CD4-positive, alpha-beta T cell (primary cell): Measurements from ENCODE around the gene TEX48. TPM values are rescaled to one million over a fixed set of nuclear protein-coding genes. Genes with fewer than 3 reads are reported as not detected.

Experiments
- ATAC-seq: fragments of 200-7000 bp; cut with Tn5 transposase; one replicate; pipeline ENCODE4 v1.10.0; 2022; ENCODE audit warnings: mild to moderate bottlenecking; ENCODE audit not compliant: poor library complexity
- CTCF ChIA-PET: fragments of 350-600 bp; sonication (Branson Sonifier 250); formaldehyde crosslinking; loops from one replicate; lab custom pipeline; 2021; ENCODE audit warnings: antibody characterized with exemption, inconsistent platforms; lab: Charles Lee
- POLR2A ChIA-PET: fragments of 350-600 bp; sonication (Branson Sonifier 250); formaldehyde crosslinking; loops from one replicate; lab custom pipeline; 2021; ENCODE audit warnings: antibody characterized with exemption, inconsistent platforms; lab: Charles Lee
- DNase-seq, 14 experiments: peaks; one replicate each; pipeline ENCODE4 v3.0.0-alpha.2; 2013 to 2020; ENCODE audit warnings: mixed read lengths in 2 of 14
- H3K27ac ChIP-seq, 2 donors: one replicate each; pipeline versions ENCODE4 v1.5.1 to v1.7.0; 2013; ENCODE audit warnings: low read length in 2 of 2, low read depth in 1 of 2, mild to moderate bottlenecking in 1 of 2
- H3K27me3 ChIP-seq, 2 experiments: 1 replicate in 1 of 2; 2 replicates in 1 of 2; pipeline versions ENCODE4 v1.6.1 to v1.7.0; 2013; ENCODE audit warnings: low read length in 2 of 2, control low read depth in 1 of 2, mild to moderate bottlenecking in 1 of 2, moderate library complexity in 1 of 2; ENCODE audit not compliant: insufficient read depth in 2 of 2, control insufficient read depth in 1 of 2
- H3K36me3 ChIP-seq: one replicate; pipeline ENCODE4 v1.6.1; 2013; ENCODE audit warnings: low read length, control low read depth; ENCODE audit not compliant: insufficient read depth
- H3K4me1 ChIP-seq: one replicate; pipeline ENCODE4 v1.6.1; 2013; ENCODE audit warnings: low read length, control low read depth; ENCODE audit not compliant: insufficient read depth
- H3K4me3 ChIP-seq: one replicate; pipeline ENCODE4 v1.5.1; 2013; ENCODE audit warnings: mild to moderate bottlenecking, low read length, moderate library complexity
- H3K9me3 ChIP-seq, 2 experiments: 1 replicate in 1 of 2; 2 replicates in 1 of 2; pipeline versions ENCODE4 v1.6.1 to v1.7.0; 2013; ENCODE audit warnings: low read length in 2 of 2, mild to moderate bottlenecking in 2 of 2, control low read depth in 1 of 2, moderate library complexity in 1 of 2; ENCODE audit not compliant: control insufficient read depth in 1 of 2, insufficient read depth in 1 of 2
- H3K27ac Mint-ChIP-seq: one replicate; pipeline ENCODE4 v1.8.0; 2020; ENCODE audit warnings: mixed read lengths
- H3K27me3 Mint-ChIP-seq: one replicate; pipeline ENCODE4 v1.8.0; 2021; ENCODE audit warnings: mixed read lengths
- H3K36me3 Mint-ChIP-seq: one replicate; pipeline ENCODE4 v1.8.0; 2021; ENCODE audit warnings: low read depth, mixed read lengths
- H3K4me1 Mint-ChIP-seq: one replicate; pipeline ENCODE4 v1.8.0; 2021; ENCODE audit warnings: low read depth, mixed read lengths
- H3K4me3 Mint-ChIP-seq: one replicate; pipeline ENCODE4 v1.8.0; 2020; ENCODE audit warnings: mild to moderate bottlenecking, mixed read lengths
- H3K9me3 Mint-ChIP-seq: one replicate; pipeline ENCODE4 v1.8.0; 2020; ENCODE audit warnings: mixed read lengths
- intact Hi-C, 2 experiments: fragments of 100-400 bp; cut with DNase I in 1 of 2; cut with micrococcal nuclease in 1 of 2; formaldehyde crosslinking; loops; one replicate each; pipeline versions ENCODE4 v1.15.1 to v1.9.0; 2023 to 2025; cut with DNase I, micrococcal nuclease
- total RNA-seq, 174 experiments: library from RNA in 2 of 174; stranded (reverse) in 2 of 174; gene quantifications; one replicate each; pipeline ENCODE4 v1.2.3 and lab custom pipeline; 2021 to 2026
- TF ChIP-seq, protein P1 (sequence below): fragments of 200-600 bp; IDR thresholded peaks from one replicate; pipeline ENCODE4 v1.8.0; 2022; ENCODE audit warnings: antibody characterized with exemption, mild to moderate bottlenecking

TEX48 gene
- total RNA-seq, 2 experiments from 2014 or later: not detected

- Histone ChIP-seq H3K4me1 (no peaks in the 10 kb centered on the region), H3K27ac (no peak overlapping the region), H3K4me3 (no peak overlapping the region), H3K36me3 (no peaks in the 10 kb centered on the region), H3K27me3 (no peaks in the 10 kb centered on the region), H3K9me3 (no peaks in the 10 kb centered on the region)
- intact Hi-C loops: no loop called here
- ATAC-seq: no peak
- ChIA-PET CTCF (interaction anchor here (1.1 kb wide), 1 partner anchor 9 kb away, joined by 3 read pairs; no protein-coding TSS in a partner anchor), POLR2A (no interaction called here)
- peaks cover 7% of the 10 kb centered on the region for H3K4me1 Mint-ChIP-seq
- H3K9me3 Mint-ChIP-seq: no peaks in the 10 kb centered on the region
- no peak overlapping the region for H3K27ac Mint-ChIP-seq
- H3K4me3 Mint-ChIP-seq: no peak overlapping the region
- no peaks in the 10 kb centered on the region for H3K27me3 Mint-ChIP-seq
- TF ChIP-seq, protein P1, sequence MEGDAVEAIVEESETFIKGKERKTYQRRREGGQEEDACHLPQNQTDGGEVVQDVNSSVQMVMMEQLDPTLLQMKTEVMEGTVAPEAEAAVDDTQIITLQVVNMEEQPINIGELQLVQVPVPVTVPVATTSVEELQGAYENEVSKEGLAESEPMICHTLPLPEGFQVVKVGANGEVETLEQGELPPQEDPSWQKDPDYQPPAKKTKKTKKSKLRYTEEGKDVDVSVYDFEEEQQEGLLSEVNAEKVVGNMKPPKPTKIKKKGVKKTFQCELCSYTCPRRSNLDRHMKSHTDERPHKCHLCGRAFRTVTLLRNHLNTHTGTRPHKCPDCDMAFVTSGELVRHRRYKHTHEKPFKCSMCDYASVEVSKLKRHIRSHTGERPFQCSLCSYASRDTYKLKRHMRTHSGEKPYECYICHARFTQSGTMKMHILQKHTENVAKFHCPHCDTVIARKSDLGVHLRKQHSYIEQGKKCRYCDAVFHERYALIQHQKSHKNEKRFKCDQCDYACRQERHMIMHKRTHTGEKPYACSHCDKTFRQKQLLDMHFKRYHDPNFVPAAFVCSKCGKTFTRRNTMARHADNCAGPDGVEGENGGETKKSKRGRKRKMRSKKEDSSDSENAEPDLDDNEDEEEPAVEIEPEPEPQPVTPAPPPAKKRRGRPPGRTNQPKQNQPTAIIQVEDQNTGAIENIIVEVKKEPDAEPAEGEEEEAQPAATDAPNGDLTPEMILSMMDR: no peak
- no peaks in the 10 kb centered on the region for H3K36me3 Mint-ChIP-seq
- no peak for DNase-seq
Measured at GRCh38 chr9:114725930-114726329, 43.9 kb upstream of the TEX48 start.

DNA sequence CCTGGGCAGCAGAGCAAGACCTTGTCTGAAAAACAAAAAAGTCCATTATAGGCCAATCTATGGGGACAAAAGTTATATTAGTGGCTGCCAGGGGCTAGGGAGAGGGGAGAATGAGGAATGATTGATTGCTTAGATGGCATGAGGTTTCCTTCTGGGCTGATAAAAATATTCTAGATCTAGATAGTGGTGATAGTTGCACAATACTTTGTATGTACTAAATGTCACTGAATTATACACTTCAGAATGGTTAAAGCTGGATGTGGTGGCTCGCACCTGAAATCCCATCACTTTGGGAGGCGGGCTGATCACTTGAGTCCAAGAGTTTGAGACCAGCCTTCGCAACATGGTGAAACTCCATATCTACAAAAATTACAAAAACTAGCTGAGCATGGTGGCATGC lies 42.8 kb upstream of the TEX48 start:
- ChIA-PET POLR2A (no interaction called here), CTCF (interaction anchor here (1.1 kb wide), 1 partner anchor 10 kb away, joined by 3 read pairs; no protein-coding TSS in a partner anchor)
- Mint-ChIP-seq H3K27ac (no peak overlapping the region), H3K9me3 (no peaks in the 10 kb centered on the region), H3K4me1 (peaks cover 7% of the 10 kb centered on the region), H3K36me3 (no peaks in the 10 kb centered on the region), H3K4me3 (no peak overlapping the region), H3K27me3 (no peaks in the 10 kb centered on the region)
- ATAC-seq: no peak
- TF ChIP-seq, protein P1: no peak
- Histone ChIP-seq H3K4me1 (peaks cover 8% of the 10 kb centered on the region), H3K9me3 (no peaks in the 10 kb centered on the region), H3K4me3 (no peak overlapping the region), H3K27me3 (no peaks in the 10 kb centered on the region), H3K27ac (no peak overlapping the region), H3K36me3 (no peaks in the 10 kb centered on the region)
- intact Hi-C loops: loop anchor here in 1 of 2 experiments (5.0 kb wide), 1 partner anchor 42 kb away; the partner anchor contains the start of gene TEX48
- no peak for DNase-seq

GRCh38 chr9:114723931-114724330 lies 41.9 kb upstream of the TEX48 start:
- no peaks in the 10 kb centered on the region for H3K27me3 ChIP-seq
- no peaks in the 10 kb centered on the region for H3K36me3 ChIP-seq
- Mint-ChIP-seq H3K4me1 (peaks cover 15% of the 10 kb centered on the region), H3K36me3 (no peaks in the 10 kb centered on the region), H3K27me3 (no peaks in the 10 kb centered on the region), H3K9me3 (no peaks in the 10 kb centered on the region), H3K4me3 (no peak overlapping the region), H3K27ac (no peak overlapping the region)
- ChIA-PET CTCF (interaction anchor here (1.4 kb wide), 1 partner anchor 318 kb away, joined by 3 read pairs; no protein-coding TSS in a partner anchor), POLR2A (no interaction called here)
- ATAC-seq (no peak), DNase-seq (no peak)
- H3K27ac ChIP-seq: no peak overlapping the region
- intact Hi-C loops: loop anchor here in 1 of 2 experiments (5.0 kb wide), 1 partner anchor 42 kb away; the partner anchor contains the start of gene TEX48
- TF ChIP-seq, protein P1: no peak
- peaks cover 16% of the 10 kb centered on the region for H3K4me1 ChIP-seq
- H3K9me3 ChIP-seq: no peaks in the 10 kb centered on the region
- no peak overlapping the region for H3K4me3 ChIP-seq
